ENCODE data around the gene RELT.
"Not testable (repeated sequence)": the region's sequence is repeated elsewhere in the genome, so short reads cannot be mapped to it uniquely, and the experiment has no call there.

The RELT gene

GRCh38 chr11:73425108-73425507, 48.9 kb downstream of the RELT start:
- H3K36me3 ChIP-seq (ENCODE audit: control insufficient read depth, insufficient read depth, low read length): no peaks in the 10 kb centered on the region
- no peak overlapping the region for H3K9ac ChIP-seq (ENCODE audit: low read length)
- no peaks in the 10 kb centered on the region for H3K27me3 ChIP-seq (ENCODE audit: control insufficient read depth, insufficient read depth, low read length)
- no peak overlapping the region for H3K27ac ChIP-seq (ENCODE audit: low read depth, low read length)
- no peak overlapping the region for H3K4me3 ChIP-seq (ENCODE audit: low read depth, low read length)
- peaks cover 5% of the 10 kb centered on the region for H3K4me1 ChIP-seq (ENCODE audit: control insufficient read depth, insufficient read depth, low read length)
- no peaks in the 10 kb centered on the region for H3K9me3 ChIP-seq (ENCODE audit: control insufficient read depth, insufficient read depth, low read depth, low read length)

GRCh38 chr11:73426219-73426850, 50.1 kb downstream of the RELT start:
- no peak overlapping the region for H3K4me3 ChIP-seq (ENCODE audit: low read depth, low read length)
- no peaks in the 10 kb centered on the region for H3K36me3 ChIP-seq (ENCODE audit: control insufficient read depth, insufficient read depth, low read length)
- H3K27ac ChIP-seq (ENCODE audit: low read depth, low read length): no peak overlapping the region
- no peaks in the 10 kb centered on the region for H3K27me3 ChIP-seq (ENCODE audit: control insufficient read depth, insufficient read depth, low read length)
- no peaks in the 10 kb centered on the region for H3K9me3 ChIP-seq (ENCODE audit: control insufficient read depth, insufficient read depth, low read depth, low read length)
- no peak overlapping the region for H3K9ac ChIP-seq (ENCODE audit: low read length)
- peaks cover 5% of the 10 kb centered on the region for H3K4me1 ChIP-seq (ENCODE audit: control insufficient read depth, insufficient read depth, low read length)

DNA sequence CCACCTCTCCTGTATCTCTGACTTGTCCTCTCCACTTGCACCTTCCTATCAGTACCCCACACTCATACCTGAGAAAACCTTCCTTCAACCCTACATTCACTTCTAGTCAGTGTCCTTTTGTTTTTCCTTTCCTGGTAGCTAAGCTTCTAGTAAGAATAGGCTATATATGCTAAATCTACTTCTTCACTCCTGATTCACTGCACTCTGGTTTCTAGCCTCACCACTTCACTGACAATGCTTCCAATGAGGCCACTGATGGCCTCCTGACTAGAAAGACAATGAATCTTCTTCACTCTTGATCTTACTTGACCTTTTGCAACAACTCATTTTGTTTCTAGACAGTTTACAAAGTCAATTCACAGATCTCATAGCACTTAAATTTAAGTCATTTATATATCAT, 52.0 kb downstream of the RELT start:
- Histone ChIP-seq H3K4me1 (ENCODE audit: control insufficient read depth, insufficient read depth, low read length) (peaks cover 2% of the 10 kb centered on the region; the same call in 1 of the 2 replicates), H3K27ac (ENCODE audit: low read depth, low read length) (no peak overlapping the region), H3K4me3 (ENCODE audit: low read depth, low read length) (no peak overlapping the region), H3K27me3 (ENCODE audit: control insufficient read depth, insufficient read depth, low read length) (no peaks in the 10 kb centered on the region), H3K36me3 (ENCODE audit: control insufficient read depth, insufficient read depth, low read length) (no peaks in the 10 kb centered on the region), H3K9ac (ENCODE audit: low read length) (no peak overlapping the region), H3K9me3 (ENCODE audit: control insufficient read depth, insufficient read depth, low read depth, low read length) (no peaks in the 10 kb centered on the region)

GRCh38 chr11:73428699-73429098, 52.5 kb downstream of the RELT start:
- no peaks in the 10 kb centered on the region for H3K36me3 ChIP-seq (ENCODE audit: control insufficient read depth, insufficient read depth, low read length)
- peaks cover 2% of the 10 kb centered on the region; the same call in 1 of the 2 replicates for H3K4me1 ChIP-seq (ENCODE audit: control insufficient read depth, insufficient read depth, low read length)
- H3K9me3 ChIP-seq (ENCODE audit: control insufficient read depth, insufficient read depth, low read depth, low read length): no peaks in the 10 kb centered on the region
- no peak overlapping the region for H3K27ac ChIP-seq (ENCODE audit: low read depth, low read length)
- no peak overlapping the region for H3K9ac ChIP-seq (ENCODE audit: low read length)
- no peaks in the 10 kb centered on the region for H3K27me3 ChIP-seq (ENCODE audit: control insufficient read depth, insufficient read depth, low read length)
- no peak overlapping the region for H3K4me3 ChIP-seq (ENCODE audit: low read depth, low read length)

- Histone ChIP-seq H3K27ac (ENCODE audit: low read depth, low read length) (no peak overlapping the region), H3K9ac (ENCODE audit: low read length) (no peak overlapping the region), H3K4me3 (ENCODE audit: low read depth, low read length) (no peak overlapping the region), H3K4me1 (ENCODE audit: control insufficient read depth, insufficient read depth, low read length) (peaks cover 2% of the 10 kb centered on the region; the same call in 1 of the 2 replicates), H3K36me3 (ENCODE audit: control insufficient read depth, insufficient read depth, low read length) (no peaks in the 10 kb centered on the region), H3K27me3 (ENCODE audit: control insufficient read depth, insufficient read depth, low read length) (no peaks in the 10 kb centered on the region), H3K9me3 (ENCODE audit: control insufficient read depth, insufficient read depth, low read depth, low read length) (no peaks in the 10 kb centered on the region)
Observed at GRCh38 chr11:73429121-73429750, 53.0 kb downstream of the RELT start.

DNA sequence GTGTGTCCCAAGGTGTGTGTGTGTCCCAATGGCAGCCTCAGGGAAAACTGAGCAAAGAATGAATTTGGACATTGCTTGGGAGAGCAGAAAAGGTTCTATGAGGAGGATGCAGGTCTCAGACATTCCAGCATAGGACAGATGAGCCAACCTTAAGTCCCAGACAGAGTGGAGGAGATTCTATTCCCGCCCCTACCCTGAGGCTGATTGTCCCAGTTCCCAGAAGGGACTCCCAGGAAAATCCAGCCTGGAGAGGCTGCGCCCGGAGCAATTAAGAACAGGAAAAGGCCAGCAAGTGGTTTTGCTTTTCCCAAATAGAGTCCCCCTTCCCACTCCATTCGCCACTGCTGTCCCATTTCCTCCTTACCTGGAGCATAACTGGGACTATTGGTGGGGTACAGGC, 54.1 kb downstream of the RELT start:
- no peak overlapping the region for H3K9ac ChIP-seq (ENCODE audit: low read length)
- no peak overlapping the region for H3K4me3 ChIP-seq (ENCODE audit: low read depth, low read length)
- H3K27me3 ChIP-seq (ENCODE audit: control insufficient read depth, insufficient read depth, low read length): no peaks in the 10 kb centered on the region
- no peaks in the 10 kb centered on the region; the same call in 1 of the 2 replicates for H3K4me1 ChIP-seq (ENCODE audit: control insufficient read depth, insufficient read depth, low read length)
- H3K27ac ChIP-seq (ENCODE audit: low read depth, low read length): no peak overlapping the region
- no peaks in the 10 kb centered on the region for H3K36me3 ChIP-seq (ENCODE audit: control insufficient read depth, insufficient read depth, low read length)
- no peaks in the 10 kb centered on the region for H3K9me3 ChIP-seq (ENCODE audit: control insufficient read depth, insufficient read depth, low read depth, low read length)

- no peaks in the 10 kb centered on the region; the same call in 1 of the 2 replicates for H3K4me1 ChIP-seq (ENCODE audit: control insufficient read depth, insufficient read depth, low read length)
- no peak overlapping the region for H3K9ac ChIP-seq (ENCODE audit: low read length)
- no peaks in the 10 kb centered on the region for H3K27me3 ChIP-seq (ENCODE audit: control insufficient read depth, insufficient read depth, low read length)
- no peak overlapping the region for H3K4me3 ChIP-seq (ENCODE audit: low read depth, low read length)
- no peaks in the 10 kb centered on the region for H3K9me3 ChIP-seq (ENCODE audit: control insufficient read depth, insufficient read depth, low read depth, low read length)
- no peak overlapping the region for H3K27ac ChIP-seq (ENCODE audit: low read depth, low read length)
- H3K36me3 ChIP-seq (ENCODE audit: control insufficient read depth, insufficient read depth, low read length): no peaks in the 10 kb centered on the region
Observed at GRCh38 chr11:73431396-73431795, 55.2 kb downstream of the RELT start.

DNA sequence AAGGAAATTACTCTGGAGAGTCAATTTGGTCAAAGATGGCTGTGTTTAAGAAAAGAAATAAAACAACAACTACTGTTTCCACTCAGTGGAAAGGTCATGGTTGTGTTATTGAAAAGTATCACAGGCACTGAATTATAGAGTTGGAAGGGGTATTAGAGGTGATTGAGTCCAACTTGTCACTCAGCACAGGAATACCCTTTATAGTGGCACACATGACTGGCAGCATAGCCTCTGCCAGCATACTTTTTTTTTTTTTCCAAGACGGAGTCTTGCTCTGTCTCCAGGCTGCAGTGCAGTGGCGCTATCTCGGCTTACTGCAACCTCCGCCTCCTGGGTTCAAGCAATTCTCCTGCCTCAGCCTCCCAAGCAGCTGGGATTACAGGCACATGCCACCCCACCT, 60.7 kb downstream of the RELT start:
- not testable (repeated sequence) for H3K4me3 ChIP-seq (ENCODE audit: low read depth, low read length); H3K27ac ChIP-seq (ENCODE audit: low read depth, low read length); H3K27me3 ChIP-seq (ENCODE audit: control insufficient read depth, insufficient read depth, low read length); H3K36me3 ChIP-seq (ENCODE audit: control insufficient read depth, insufficient read depth, low read length); H3K9me3 ChIP-seq (ENCODE audit: control insufficient read depth, insufficient read depth, low read depth, low read length); H3K9ac ChIP-seq (ENCODE audit: low read length); H3K4me1 ChIP-seq (ENCODE audit: control insufficient read depth, insufficient read depth, low read length)

DNA sequence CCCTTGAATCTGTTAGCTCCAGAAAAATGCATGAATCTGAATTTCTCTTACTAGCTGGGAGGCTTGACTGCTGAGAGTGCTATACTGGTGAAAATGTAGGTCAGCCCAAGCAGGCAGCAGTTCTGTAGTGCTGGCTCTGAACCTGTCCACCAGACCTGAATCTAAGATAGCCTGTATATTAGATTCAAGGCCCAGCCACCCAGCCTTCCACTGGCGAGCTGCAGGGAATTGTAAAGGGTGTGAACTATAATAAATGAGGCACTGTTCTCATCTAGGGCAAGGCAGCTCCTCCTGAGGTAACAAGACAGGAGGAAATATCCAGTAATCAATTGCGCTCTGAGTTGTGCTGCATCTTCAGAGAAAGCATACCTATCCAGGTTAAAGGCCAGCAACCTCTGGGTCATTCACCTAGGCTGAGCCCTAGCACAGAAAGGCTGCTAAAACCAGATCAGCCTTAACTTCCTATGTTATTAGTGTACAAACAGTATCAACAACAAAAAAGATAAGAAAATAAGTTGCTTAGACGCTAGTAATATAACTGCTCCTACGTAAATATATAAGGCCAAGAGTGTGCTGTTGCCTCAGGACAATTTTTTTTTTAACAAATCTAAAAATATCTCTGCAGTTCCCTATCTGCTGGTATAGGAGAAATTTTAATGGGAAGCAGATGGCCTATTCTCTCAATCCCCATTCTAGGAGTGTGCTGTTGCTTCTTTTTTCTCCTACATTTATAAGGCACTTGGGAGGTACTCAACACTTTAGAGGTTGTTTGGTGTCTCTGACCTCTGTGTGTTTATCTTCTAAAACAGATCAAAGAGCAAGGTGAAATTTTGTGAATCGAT, 63.0 kb downstream of the RELT start:
- H3K27me3 ChIP-seq (ENCODE audit: control insufficient read depth, insufficient read depth, low read length): no peaks in the 10 kb centered on the region
- no peaks in the 10 kb centered on the region for H3K9me3 ChIP-seq (ENCODE audit: control insufficient read depth, insufficient read depth, low read depth, low read length)
- H3K4me1 ChIP-seq (ENCODE audit: control insufficient read depth, insufficient read depth, low read length): peaks cover 2% of the 10 kb centered on the region; the same call in 1 of the 2 replicates
- H3K27ac ChIP-seq (ENCODE audit: low read depth, low read length): no peak overlapping the region
- no peaks in the 10 kb centered on the region for H3K36me3 ChIP-seq (ENCODE audit: control insufficient read depth, insufficient read depth, low read length)
- no peak overlapping the region for H3K9ac ChIP-seq (ENCODE audit: low read length)
- H3K4me3 ChIP-seq (ENCODE audit: low read depth, low read length): no peak overlapping the region

GRCh38 chr11:73445980-73446379, 69.8 kb downstream of the RELT start:
- Histone ChIP-seq H3K27me3 (ENCODE audit: control insufficient read depth, insufficient read depth, low read length) (no peaks in the 10 kb centered on the region), H3K36me3 (ENCODE audit: control insufficient read depth, insufficient read depth, low read length) (no peaks in the 10 kb centered on the region), H3K9ac (ENCODE audit: low read length) (no peak overlapping the region), H3K4me1 (ENCODE audit: control insufficient read depth, insufficient read depth, low read length) (no peaks in the 10 kb centered on the region), H3K27ac (ENCODE audit: low read depth, low read length) (no peak overlapping the region), H3K9me3 (ENCODE audit: control insufficient read depth, insufficient read depth, low read depth, low read length) (no peaks in the 10 kb centered on the region), H3K4me3 (ENCODE audit: low read depth, low read length) (no peak overlapping the region)

GRCh38 chr11:73446766-73447165, 70.6 kb downstream of the RELT start:
- no peaks in the 10 kb centered on the region for H3K9me3 ChIP-seq (ENCODE audit: control insufficient read depth, insufficient read depth, low read depth, low read length)
- H3K36me3 ChIP-seq (ENCODE audit: control insufficient read depth, insufficient read depth, low read length): no peaks in the 10 kb centered on the region
- H3K9ac ChIP-seq (ENCODE audit: low read length): no peak overlapping the region
- no peaks in the 10 kb centered on the region for H3K4me1 ChIP-seq (ENCODE audit: control insufficient read depth, insufficient read depth, low read length)
- no peak overlapping the region for H3K4me3 ChIP-seq (ENCODE audit: low read depth, low read length)
- H3K27me3 ChIP-seq (ENCODE audit: control insufficient read depth, insufficient read depth, low read length): no peaks in the 10 kb centered on the region
- H3K27ac ChIP-seq (ENCODE audit: low read depth, low read length): no peak overlapping the region

Data from HUES6 (cell line).